ENCODE results near the gene LIFR.

DNA sequence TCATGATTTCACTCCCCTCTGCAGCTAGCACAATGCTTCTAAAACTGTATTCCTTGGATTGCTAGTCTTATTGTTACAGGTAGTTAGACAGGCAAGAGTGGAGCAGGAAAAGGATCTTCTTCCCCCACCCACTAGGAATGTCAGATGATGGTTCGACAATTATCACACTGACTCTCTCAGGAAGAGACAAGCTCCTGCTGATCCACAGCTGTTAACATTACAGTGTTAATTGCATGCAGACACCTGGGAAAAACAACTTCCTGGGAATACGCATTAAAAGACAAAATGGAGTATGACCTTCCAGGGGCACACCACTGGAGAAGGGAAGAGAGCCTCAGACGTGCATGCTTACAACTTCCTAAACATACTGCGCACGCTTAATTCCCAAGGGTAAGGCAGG lies 46.2 kb upstream of the LIFR start:
- TF ChIP-seq, protein P1, sequence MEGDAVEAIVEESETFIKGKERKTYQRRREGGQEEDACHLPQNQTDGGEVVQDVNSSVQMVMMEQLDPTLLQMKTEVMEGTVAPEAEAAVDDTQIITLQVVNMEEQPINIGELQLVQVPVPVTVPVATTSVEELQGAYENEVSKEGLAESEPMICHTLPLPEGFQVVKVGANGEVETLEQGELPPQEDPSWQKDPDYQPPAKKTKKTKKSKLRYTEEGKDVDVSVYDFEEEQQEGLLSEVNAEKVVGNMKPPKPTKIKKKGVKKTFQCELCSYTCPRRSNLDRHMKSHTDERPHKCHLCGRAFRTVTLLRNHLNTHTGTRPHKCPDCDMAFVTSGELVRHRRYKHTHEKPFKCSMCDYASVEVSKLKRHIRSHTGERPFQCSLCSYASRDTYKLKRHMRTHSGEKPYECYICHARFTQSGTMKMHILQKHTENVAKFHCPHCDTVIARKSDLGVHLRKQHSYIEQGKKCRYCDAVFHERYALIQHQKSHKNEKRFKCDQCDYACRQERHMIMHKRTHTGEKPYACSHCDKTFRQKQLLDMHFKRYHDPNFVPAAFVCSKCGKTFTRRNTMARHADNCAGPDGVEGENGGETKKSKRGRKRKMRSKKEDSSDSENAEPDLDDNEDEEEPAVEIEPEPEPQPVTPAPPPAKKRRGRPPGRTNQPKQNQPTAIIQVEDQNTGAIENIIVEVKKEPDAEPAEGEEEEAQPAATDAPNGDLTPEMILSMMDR (IDR thresholded peaks at IDR 0.05 in 2 of 3, conservative IDR thresholded peaks at IDR 0.05 in 1 of 3; ENCODE audit: borderline replicate concordance in 1 of 3, insufficient read depth in 1 of 3, low read depth in 2 of 3, low read length in 2 of 3), result no peak
- TF ChIP-seq, protein P2, sequence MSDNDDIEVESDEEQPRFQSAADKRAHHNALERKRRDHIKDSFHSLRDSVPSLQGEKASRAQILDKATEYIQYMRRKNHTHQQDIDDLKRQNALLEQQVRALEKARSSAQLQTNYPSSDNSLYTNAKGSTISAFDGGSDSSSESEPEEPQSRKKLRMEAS (IDR thresholded peaks at IDR 0.05), result no peak
- no peak for TF ChIP-seq FOSL1 (IDR thresholded peaks at IDR 0.05; ENCODE audit: low read depth)
- no peak for TF ChIP-seq POLR2A (IDR thresholded peaks at IDR 0.05; ENCODE audit: borderline replicate concordance, extremely low read depth, insufficient read depth, insufficient read length)
- TF ChIP-seq, protein P3, sequence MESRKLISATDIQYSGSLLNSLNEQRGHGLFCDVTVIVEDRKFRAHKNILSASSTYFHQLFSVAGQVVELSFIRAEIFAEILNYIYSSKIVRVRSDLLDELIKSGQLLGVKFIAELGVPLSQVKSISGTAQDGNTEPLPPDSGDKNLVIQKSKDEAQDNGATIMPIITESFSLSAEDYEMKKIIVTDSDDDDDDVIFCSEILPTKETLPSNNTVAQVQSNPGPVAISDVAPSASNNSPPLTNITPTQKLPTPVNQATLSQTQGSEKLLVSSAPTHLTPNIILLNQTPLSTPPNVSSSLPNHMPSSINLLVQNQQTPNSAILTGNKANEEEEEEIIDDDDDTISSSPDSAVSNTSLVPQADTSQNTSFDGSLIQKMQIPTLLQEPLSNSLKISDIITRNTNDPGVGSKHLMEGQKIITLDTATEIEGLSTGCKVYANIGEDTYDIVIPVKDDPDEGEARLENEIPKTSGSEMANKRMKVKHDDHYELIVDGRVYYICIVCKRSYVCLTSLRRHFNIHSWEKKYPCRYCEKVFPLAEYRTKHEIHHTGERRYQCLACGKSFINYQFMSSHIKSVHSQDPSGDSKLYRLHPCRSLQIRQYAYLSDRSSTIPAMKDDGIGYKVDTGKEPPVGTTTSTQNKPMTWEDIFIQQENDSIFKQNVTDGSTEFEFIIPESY (IDR thresholded peaks at IDR 0.05; ENCODE audit: extremely low read depth, insufficient replicate concordance, low read length), result no peak
- no peak for TF ChIP-seq POLR2AphosphoS5 (IDR thresholded peaks at IDR 0.05; ENCODE audit: low read depth, low read length)
- no peak for TF ChIP-seq YY1 (IDR thresholded peaks at IDR 0.05; ENCODE audit: extremely low read depth, insufficient replicate concordance, low read depth, low read length)
- no peak for TF ChIP-seq EZH2phosphoT487 (IDR thresholded peaks at IDR 0.05; ENCODE audit: borderline replicate concordance)
- no peak for TF ChIP-seq TCF7L2 (IDR thresholded peaks at IDR 0.05; ENCODE audit: borderline replicate concordance, extremely low read depth, insufficient read depth, insufficient read length)
- no peak for TF ChIP-seq ELF1 (IDR thresholded peaks at IDR 0.05; ENCODE audit: borderline replicate concordance, low read depth)

All from HCT116 (cell line).